ENCODE measurements around the gene OSBPL5.

GRCh38 chr11:3202305-3202704 lies 37.2 kb upstream of the OSBPL5 start:
- TF ChIP-seq POLR2A (IDR thresholded peaks at IDR 0.05) = no peak
- no peak for TF ChIP-seq CTCF (IDR thresholded peaks at IDR 0.05)
- no peak for TF ChIP-seq POLR2AphosphoS5 (IDR thresholded peaks at IDR 0.05)
- no peak for TF ChIP-seq EP300 (IDR thresholded peaks at IDR 0.05)
